NCI-H524 (cell line): ENCODE measurements around the gene CHST3.

Source experiments
- DNase-seq, 2 experiments: peaks; one replicate each; lab custom pipeline; 2025; lab: John Stamatoyannopoulos, UW

Gene CHST3

GRCh38 chr10:71964098-71964742 is at the start of gene CHST3:
Gene CHST3 (plus strand): TSS chr10:71964395. CDS start chr10:72005843, 41,448 bp downstream.
- peak in 1 of 2 experiments; percentile 7 for DNase-seq

- no peak for DNase-seq
Observed at GRCh38 chr10:71916827-71917226, 47.4 kb upstream of the CHST3 start.

GRCh38 chr10:71918992-71919391 is 45.2 kb upstream of the CHST3 start:
- DNase-seq, result no peak

GRCh38 chr10:71919956-71920539 is 44.1 kb upstream of the CHST3 start:
- DNase-seq, result peak in 1 of 2 experiments; percentile 24

- DNase-seq, result no peak
Observed at GRCh38 chr10:71920540-71921323, 43.5 kb upstream of the CHST3 start.

GRCh38 chr10:71921324-71922027 is 42.7 kb upstream of the CHST3 start:
- DNase-seq, result peak; percentile 66 to 82

- DNase-seq, result no peak
Observed at GRCh38 chr10:71923138-71923692, 41.0 kb upstream of the CHST3 start.

GRCh38 chr10:71924771-71925170 is 39.4 kb upstream of the CHST3 start:
- DNase-seq, result no peak

- DNase-seq, result no peak
Observed at GRCh38 chr10:71927159-71927558, 37.0 kb upstream of the CHST3 start.

- DNase-seq, result no peak
Observed at GRCh38 chr10:71927776-71928592, 36.2 kb upstream of the CHST3 start.

- no peak for DNase-seq
Observed at GRCh38 chr10:71931295-71931694, 32.9 kb upstream of the CHST3 start.

- no peak for DNase-seq
Observed at GRCh38 chr10:71933651-71934050, 30.5 kb upstream of the CHST3 start.

GRCh38 chr10:71938211-71938610 is 26.0 kb upstream of the CHST3 start:
- no peak for DNase-seq

GRCh38 chr10:71939304-71939703 is 24.9 kb upstream of the CHST3 start:
- no peak for DNase-seq

GRCh38 chr10:71939861-71940474 is 24.2 kb upstream of the CHST3 start:
- no peak for DNase-seq

- no peak for DNase-seq
Observed at GRCh38 chr10:71940752-71941151, 23.4 kb upstream of the CHST3 start.

GRCh38 chr10:71941318-71941717 is 22.9 kb upstream of the CHST3 start:
- DNase-seq, result no peak

GRCh38 chr10:71945819-71946474 is 18.2 kb upstream of the CHST3 start:
- no peak for DNase-seq

GRCh38 chr10:71946700-71947099 is 17.5 kb upstream of the CHST3 start:
- no peak for DNase-seq

GRCh38 chr10:71948496-71949067 is 15.6 kb upstream of the CHST3 start:
- DNase-seq, result no peak
